Measurements from ENCODE around the gene SLC25A22.

The SLC25A22 gene

DNA sequence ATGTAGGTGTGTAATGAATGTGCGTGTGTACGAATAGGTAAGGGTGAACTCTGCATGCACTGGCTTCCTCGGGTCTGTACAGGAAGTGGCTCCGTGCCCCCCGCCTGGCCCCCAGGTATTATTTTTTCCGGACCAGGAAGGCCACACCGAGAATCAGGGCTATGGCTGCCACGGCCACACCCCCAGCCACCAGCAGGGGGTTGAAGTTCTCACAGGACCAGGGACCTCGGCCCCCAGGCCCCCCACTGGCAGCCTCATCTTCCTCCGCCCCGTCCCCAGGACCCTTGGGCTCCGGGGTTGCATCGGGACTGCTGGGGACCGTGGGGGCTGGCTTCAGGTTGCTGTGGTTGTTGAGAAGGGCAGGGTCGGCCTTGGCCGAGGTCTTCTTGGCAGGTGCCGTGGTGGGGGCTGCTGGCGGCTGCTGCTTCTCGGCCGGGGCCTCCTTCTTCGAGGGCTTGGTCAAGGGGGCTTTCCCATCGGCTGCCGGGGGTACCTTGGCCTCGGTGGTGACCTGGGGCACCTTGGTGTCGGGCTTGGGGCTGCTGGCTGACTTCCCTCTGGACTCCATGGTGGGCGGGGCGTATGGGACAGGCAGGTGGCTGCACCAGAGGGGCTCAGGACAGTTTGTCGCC is 10.0 kb downstream of the SLC25A22 start:
- no peak for TF ChIP-seq SIN3A (IDR thresholded peaks at IDR 0.05; ENCODE audit: borderline replicate concordance, insufficient read depth, low read length)
- no peak for TF ChIP-seq POLR2AphosphoS5 (IDR thresholded peaks at IDR 0.05; ENCODE audit: low read depth, low read length)
- TF ChIP-seq FOXP2 (optimal IDR thresholded peaks at IDR 0.05; ENCODE audit: borderline replicate concordance, extremely low read depth, extremely low read length, insufficient read depth) = no peak
- TF ChIP-seq TAF1 (IDR thresholded peaks at IDR 0.05; ENCODE audit: borderline replicate concordance, insufficient read depth, low read length) = no peak
- TF ChIP-seq, protein P1, sequence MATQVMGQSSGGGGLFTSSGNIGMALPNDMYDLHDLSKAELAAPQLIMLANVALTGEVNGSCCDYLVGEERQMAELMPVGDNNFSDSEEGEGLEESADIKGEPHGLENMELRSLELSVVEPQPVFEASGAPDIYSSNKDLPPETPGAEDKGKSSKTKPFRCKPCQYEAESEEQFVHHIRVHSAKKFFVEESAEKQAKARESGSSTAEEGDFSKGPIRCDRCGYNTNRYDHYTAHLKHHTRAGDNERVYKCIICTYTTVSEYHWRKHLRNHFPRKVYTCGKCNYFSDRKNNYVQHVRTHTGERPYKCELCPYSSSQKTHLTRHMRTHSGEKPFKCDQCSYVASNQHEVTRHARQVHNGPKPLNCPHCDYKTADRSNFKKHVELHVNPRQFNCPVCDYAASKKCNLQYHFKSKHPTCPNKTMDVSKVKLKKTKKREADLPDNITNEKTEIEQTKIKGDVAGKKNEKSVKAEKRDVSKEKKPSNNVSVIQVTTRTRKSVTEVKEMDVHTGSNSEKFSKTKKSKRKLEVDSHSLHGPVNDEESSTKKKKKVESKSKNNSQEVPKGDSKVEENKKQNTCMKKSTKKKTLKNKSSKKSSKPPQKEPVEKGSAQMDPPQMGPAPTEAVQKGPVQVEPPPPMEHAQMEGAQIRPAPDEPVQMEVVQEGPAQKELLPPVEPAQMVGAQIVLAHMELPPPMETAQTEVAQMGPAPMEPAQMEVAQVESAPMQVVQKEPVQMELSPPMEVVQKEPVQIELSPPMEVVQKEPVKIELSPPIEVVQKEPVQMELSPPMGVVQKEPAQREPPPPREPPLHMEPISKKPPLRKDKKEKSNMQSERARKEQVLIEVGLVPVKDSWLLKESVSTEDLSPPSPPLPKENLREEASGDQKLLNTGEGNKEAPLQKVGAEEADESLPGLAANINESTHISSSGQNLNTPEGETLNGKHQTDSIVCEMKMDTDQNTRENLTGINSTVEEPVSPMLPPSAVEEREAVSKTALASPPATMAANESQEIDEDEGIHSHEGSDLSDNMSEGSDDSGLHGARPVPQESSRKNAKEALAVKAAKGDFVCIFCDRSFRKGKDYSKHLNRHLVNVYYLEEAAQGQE (IDR thresholded peaks at IDR 0.05; ENCODE audit: insufficient read depth in 1 of 2, low read depth in 2 of 2, low read length in 2 of 2) = no peak

DNA sequence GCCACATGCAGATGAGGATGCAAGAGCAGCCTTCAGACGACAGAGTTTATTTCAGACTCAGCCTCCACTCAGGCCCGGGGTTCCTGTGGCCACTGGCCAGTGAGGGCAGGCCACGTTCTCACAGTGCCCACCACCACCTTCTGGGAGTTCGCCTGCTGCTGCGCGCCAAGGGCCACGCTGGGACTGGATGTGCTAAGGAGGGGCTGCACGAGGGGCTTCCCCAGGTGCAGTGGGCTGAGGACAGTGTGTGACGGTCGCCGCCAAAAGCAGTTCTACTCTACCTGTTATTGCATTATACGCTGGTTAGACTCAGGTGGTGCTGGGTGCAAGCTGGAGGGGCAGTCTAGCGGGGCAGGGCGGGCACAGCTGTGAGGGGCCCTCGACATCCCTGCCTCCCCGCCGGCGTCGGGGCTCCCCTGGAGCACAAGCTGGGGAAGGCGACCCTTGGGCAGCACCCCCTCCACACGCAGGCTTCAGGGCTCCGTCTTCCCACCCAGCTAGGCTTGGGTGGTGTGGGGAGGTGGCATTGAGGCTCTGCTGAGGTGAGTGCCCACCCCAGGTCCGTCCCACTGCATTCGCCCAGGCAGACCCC is 10.9 kb downstream of the SLC25A22 start:
- TF ChIP-seq FOXP2 (optimal IDR thresholded peaks at IDR 0.05; ENCODE audit: borderline replicate concordance, extremely low read depth, extremely low read length, insufficient read depth) (no peak), SIN3A (IDR thresholded peaks at IDR 0.05; ENCODE audit: borderline replicate concordance, insufficient read depth, low read length) (no peak), TAF1 (IDR thresholded peaks at IDR 0.05; ENCODE audit: borderline replicate concordance, insufficient read depth, low read length) (no peak)

DNA sequence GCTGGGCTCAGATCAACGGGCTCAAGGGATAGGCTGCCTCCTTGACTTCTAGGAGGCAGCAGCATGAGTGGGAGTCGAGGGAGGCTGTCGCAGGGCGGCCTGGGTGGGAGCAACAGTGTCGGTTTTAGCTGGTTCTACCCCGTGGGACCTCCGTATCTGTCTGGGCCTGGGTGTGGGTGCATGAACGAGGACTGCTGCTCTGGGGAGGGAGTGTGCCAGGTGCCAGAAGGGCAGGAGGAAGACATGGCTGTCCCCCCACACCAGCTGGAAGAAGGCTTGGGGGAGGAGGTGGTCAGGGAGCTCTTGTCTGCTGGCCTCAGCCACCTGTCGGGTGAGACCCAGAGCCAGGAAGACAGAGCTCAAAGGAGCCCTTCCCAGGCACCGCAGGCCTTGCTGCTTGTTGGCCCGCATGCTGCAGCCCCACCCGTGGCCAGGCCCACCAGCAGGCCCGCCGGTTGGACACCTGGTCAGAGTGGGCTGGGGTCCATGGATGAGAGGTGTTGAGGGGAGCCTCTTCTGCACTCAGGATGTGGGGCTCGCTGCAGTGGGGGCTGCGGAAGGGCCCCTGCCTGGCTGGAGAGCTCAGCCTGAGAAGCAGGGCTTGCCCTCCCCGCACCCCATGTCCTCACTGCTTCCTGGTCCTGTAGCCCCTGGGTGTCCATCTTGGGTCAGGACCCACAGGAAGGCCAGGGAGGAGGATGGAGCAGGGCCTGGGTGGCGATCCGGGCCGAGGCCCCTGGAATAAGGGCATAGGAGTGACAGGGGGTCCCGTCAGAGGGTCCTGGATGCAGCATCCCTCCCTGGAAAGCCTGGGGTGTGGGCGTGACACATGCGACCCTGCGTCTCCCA is 11.6 kb downstream of the SLC25A22 start:
- TF ChIP-seq TAF1 (IDR thresholded peaks at IDR 0.05; ENCODE audit: borderline replicate concordance, insufficient read depth, low read length) = no peak
- TF ChIP-seq, protein P1 (IDR thresholded peaks at IDR 0.05; ENCODE audit: insufficient read depth in 1 of 2, low read depth in 2 of 2, low read length in 2 of 2) = no peak
- TF ChIP-seq POLR2AphosphoS5 (IDR thresholded peaks at IDR 0.05; ENCODE audit: low read depth, low read length) = no peak
- TF ChIP-seq SIN3A (IDR thresholded peaks at IDR 0.05; ENCODE audit: borderline replicate concordance, insufficient read depth, low read length) = no peak
- no peak for TF ChIP-seq FOXP2 (optimal IDR thresholded peaks at IDR 0.05; ENCODE audit: borderline replicate concordance, extremely low read depth, extremely low read length, insufficient read depth)

DNA sequence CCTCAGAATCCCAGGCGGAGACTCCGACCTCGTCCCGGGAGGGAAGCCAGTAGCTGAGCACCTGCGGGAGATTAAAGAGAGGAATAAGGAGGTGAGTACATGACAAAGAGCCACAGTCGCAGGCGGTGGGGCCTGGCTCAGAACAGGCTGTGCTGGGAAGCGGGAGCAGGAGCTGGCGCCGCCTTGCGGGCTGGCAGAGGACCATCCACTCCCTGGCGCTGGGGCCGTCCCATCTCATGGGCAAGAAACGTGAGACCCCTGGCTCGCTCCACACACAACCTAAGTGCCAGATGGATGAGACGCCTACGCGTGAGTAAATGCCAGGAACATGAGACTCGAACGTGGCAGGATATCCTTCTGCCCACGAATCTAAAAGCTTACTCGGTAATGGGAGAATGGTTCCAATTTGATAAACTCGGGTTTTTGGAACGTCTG is 14.5 kb downstream of the SLC25A22 start:
- TF ChIP-seq, protein P1 (IDR thresholded peaks at IDR 0.05; ENCODE audit: insufficient read depth in 1 of 2, low read depth in 2 of 2, low read length in 2 of 2) = no peak
- no peak for TF ChIP-seq SIN3A (IDR thresholded peaks at IDR 0.05; ENCODE audit: borderline replicate concordance, insufficient read depth, low read length)
- no peak for TF ChIP-seq TAF1 (IDR thresholded peaks at IDR 0.05; ENCODE audit: borderline replicate concordance, insufficient read depth, low read length)
- no peak for TF ChIP-seq POLR2AphosphoS5 (IDR thresholded peaks at IDR 0.05; ENCODE audit: low read depth, low read length)
- no peak for TF ChIP-seq FOXP2 (optimal IDR thresholded peaks at IDR 0.05; ENCODE audit: borderline replicate concordance, extremely low read depth, extremely low read length, insufficient read depth)
